Measurements from ENCODE around the gene OSBPL10. TPM values are rescaled to one million over a fixed set of nuclear protein-coding genes. Genes with fewer than 3 reads are reported as not detected.

The OSBPL10 gene
- total RNA-seq, 1 donor from 2014 or later = 8.4 TPM

DNA sequence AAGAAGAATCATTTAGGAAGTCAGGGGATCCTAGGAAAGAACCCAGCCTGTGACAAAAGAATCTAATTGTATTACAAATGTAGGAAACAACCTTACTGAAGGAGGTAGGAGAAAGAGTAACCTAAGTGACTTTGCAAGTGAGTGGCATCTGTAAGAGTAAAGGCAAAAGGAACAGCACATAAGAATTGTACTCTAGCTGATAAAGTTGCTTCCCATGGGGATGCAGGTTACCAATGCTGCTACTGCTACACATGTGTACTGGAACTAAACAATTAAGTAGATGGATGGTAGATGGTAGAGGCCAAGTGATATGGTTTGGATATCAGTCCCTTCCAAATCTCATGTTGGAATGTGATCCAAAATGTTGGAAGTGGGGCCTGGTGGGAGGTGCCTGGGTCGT, 60.8 kb downstream of the OSBPL10 start:
- Histone ChIP-seq H3K27ac (no peak overlapping the region), H3K9ac (no peak overlapping the region), H3K36me3 (no peaks in the 10 kb centered on the region), H3K4me3 (no peak overlapping the region), H3K27me3 (no peaks in the 10 kb centered on the region), H4K20me1 (ENCODE audit: low read depth) (no peaks in the 10 kb centered on the region), H3K4me2 (no peak overlapping the region), H3F3A (ENCODE audit: low read depth) (peaks cover 10% of the 10 kb centered on the region), H3K9me3 (ENCODE audit: low read depth) (no peaks in the 10 kb centered on the region), H2AFZ (replicated peaks) (no peak overlapping the region), H3K79me2 (ENCODE audit: low read depth) (no peaks in the 10 kb centered on the region), H3K4me1 (peaks cover 30% of the 10 kb centered on the region)
- no peak overlapping the region for H3K4me3 Mint-ChIP-seq
- TF ChIP-seq, protein P1, sequence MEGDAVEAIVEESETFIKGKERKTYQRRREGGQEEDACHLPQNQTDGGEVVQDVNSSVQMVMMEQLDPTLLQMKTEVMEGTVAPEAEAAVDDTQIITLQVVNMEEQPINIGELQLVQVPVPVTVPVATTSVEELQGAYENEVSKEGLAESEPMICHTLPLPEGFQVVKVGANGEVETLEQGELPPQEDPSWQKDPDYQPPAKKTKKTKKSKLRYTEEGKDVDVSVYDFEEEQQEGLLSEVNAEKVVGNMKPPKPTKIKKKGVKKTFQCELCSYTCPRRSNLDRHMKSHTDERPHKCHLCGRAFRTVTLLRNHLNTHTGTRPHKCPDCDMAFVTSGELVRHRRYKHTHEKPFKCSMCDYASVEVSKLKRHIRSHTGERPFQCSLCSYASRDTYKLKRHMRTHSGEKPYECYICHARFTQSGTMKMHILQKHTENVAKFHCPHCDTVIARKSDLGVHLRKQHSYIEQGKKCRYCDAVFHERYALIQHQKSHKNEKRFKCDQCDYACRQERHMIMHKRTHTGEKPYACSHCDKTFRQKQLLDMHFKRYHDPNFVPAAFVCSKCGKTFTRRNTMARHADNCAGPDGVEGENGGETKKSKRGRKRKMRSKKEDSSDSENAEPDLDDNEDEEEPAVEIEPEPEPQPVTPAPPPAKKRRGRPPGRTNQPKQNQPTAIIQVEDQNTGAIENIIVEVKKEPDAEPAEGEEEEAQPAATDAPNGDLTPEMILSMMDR (IDR thresholded peaks at IDR 0.05) = no peak
- TF ChIP-seq EZH2 (IDR thresholded peaks at IDR 0.05) = no peak
- TF ChIP-seq EZH2phosphoT487 (IDR thresholded peaks at IDR 0.05) = no peak
- no peak for DNase-seq (ENCODE audit: low spot score)
- H3K36me3 Mint-ChIP-seq = peaks cover 9% of the 10 kb centered on the region
- peaks cover 5% of the 10 kb centered on the region for H3K27me3 Mint-ChIP-seq (ENCODE audit: insufficient read depth, low read depth)
- peaks cover 20% of the 10 kb centered on the region for H3K9me3 Mint-ChIP-seq
- peaks cover 34% of the 10 kb centered on the region for H3K4me1 Mint-ChIP-seq
- H3K27ac Mint-ChIP-seq = no peak overlapping the region

DNA sequence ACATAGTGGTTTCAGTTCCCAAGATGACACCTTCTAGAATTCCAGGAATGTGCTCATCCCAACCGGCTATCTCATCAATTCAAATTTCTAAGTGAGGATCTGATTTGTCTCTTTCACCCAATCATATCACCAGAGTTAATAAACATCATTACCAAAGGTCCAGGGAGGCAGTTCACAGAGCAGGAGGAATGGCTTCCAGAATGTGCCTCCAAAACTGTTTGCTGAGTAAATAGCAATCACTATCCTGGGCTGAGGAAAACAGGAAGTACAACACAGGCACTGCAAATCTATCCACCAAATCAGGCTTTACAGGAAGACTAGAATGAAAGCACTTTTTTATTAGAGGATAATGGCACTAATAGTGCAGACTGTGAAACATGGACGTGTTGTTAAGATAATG, 61.5 kb downstream of the OSBPL10 start:
- no peaks in the 10 kb centered on the region for H3K79me2 ChIP-seq (ENCODE audit: low read depth)
- H3K4me3 ChIP-seq = no peak overlapping the region

DNA sequence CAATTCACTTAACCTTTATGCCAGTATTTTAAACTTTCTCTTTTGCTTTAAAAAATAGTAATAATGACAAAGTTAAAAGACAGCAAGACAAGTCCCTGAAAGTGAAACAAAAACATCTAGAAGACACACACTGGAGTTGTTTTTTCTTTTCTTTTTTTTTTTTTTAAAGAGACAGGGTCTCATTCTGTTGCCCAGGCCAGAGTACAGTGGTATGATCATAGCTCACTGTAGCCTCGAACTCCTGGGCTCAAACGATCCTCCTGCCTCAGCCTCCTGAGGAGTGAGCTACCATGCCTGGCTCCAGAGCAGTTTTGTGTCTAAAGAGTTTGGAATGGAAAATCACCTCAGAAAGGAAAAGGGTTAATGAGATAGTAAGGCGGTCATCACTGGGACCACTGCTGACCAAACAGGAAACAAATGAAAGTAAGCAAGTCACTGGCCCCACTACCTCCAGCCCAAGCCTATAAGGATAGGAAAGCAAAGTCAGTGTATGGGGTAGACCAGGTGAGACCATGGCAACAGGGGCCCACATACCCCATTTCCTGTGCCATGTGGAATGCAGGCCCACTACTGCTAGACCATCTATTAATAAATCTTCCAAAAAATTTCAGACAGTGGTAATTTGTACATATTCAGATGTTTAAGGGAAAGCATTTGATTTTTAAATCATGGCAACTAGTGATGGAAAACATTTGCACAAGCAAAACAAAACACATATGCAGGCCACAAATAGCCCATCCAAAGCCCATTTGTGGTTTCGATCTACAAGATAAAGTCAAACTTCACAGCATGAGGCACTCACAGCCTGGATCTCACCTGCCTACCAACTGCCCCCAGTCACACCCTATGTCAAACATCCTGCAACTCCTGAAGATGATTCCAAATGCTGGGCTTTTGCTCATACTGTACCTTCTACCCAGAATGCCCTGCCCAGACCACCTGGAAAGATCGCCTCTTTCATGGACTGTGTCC, 62.6 kb downstream of the OSBPL10 start:
- no peak overlapping the region for H3K9ac ChIP-seq
- peaks cover 20% of the 10 kb centered on the region for H3K9me3 Mint-ChIP-seq
- H3K36me3 ChIP-seq = no peaks in the 10 kb centered on the region
- no peak overlapping the region for H3K27ac ChIP-seq
- no peak overlapping the region for H3K4me2 ChIP-seq
- H2AFZ ChIP-seq (replicated peaks) = no peak overlapping the region
- peaks cover 10% of the 10 kb centered on the region for H3K36me3 Mint-ChIP-seq
- peaks cover 6% of the 10 kb centered on the region for H3K27me3 Mint-ChIP-seq (ENCODE audit: insufficient read depth, low read depth)
- peaks cover 33% of the 10 kb centered on the region for H3K4me1 Mint-ChIP-seq
- DNase-seq (ENCODE audit: low spot score) = no peak
- TF ChIP-seq, protein P1 (IDR thresholded peaks at IDR 0.05) = no peak
- TF ChIP-seq EZH2phosphoT487 (IDR thresholded peaks at IDR 0.05) (no peak), EZH2 (IDR thresholded peaks at IDR 0.05) (no peak)
- H3K27ac Mint-ChIP-seq = no peak overlapping the region
- peaks cover 29% of the 10 kb centered on the region for H3K4me1 ChIP-seq
- peaks cover 10% of the 10 kb centered on the region for H3F3A ChIP-seq (ENCODE audit: low read depth)
- H3K27me3 ChIP-seq = no peaks in the 10 kb centered on the region
- no peaks in the 10 kb centered on the region for H3K79me2 ChIP-seq (ENCODE audit: low read depth)
- no peak overlapping the region for H3K4me3 Mint-ChIP-seq
- no peak overlapping the region for H3K4me3 ChIP-seq
- no peaks in the 10 kb centered on the region for H3K9me3 ChIP-seq (ENCODE audit: low read depth)
- H4K20me1 ChIP-seq (ENCODE audit: low read depth) = no peaks in the 10 kb centered on the region

More for the DNA sequence above, 61.5 kb downstream of the OSBPL10 start:
- DNase-seq (ENCODE audit: low spot score) = no peak
- H3K9me3 ChIP-seq (ENCODE audit: low read depth) = no peaks in the 10 kb centered on the region
- peaks cover 30% of the 10 kb centered on the region for H3K4me1 ChIP-seq
- no peaks in the 10 kb centered on the region for H4K20me1 ChIP-seq (ENCODE audit: low read depth)
- TF ChIP-seq EZH2phosphoT487 (IDR thresholded peaks at IDR 0.05) = no peak
- no peak for TF ChIP-seq EZH2 (IDR thresholded peaks at IDR 0.05)
- Mint-ChIP-seq H3K27ac (no peak overlapping the region), H3K4me3 (no peak overlapping the region), H3K27me3 (ENCODE audit: insufficient read depth, low read depth) (peaks cover 8% of the 10 kb centered on the region), H3K4me1 (peaks cover 34% of the 10 kb centered on the region), H3K36me3 (peaks cover 10% of the 10 kb centered on the region), H3K9me3 (peaks cover 20% of the 10 kb centered on the region)
- H2AFZ ChIP-seq (replicated peaks) = no peak overlapping the region
- H3F3A ChIP-seq (ENCODE audit: low read depth) = peaks cover 10% of the 10 kb centered on the region
- H3K27ac ChIP-seq = no peak overlapping the region
- H3K4me2 ChIP-seq = no peak overlapping the region
- no peak overlapping the region for H3K9ac ChIP-seq
- no peaks in the 10 kb centered on the region for H3K36me3 ChIP-seq
- H3K27me3 ChIP-seq = no peaks in the 10 kb centered on the region

All from neural progenitor cell (in vitro differentiated cells).